Activated naive CD4-positive, alpha-beta T cell treated with anti-CD3 and anti-CD28 coated beads, Interleukin-2, amount 10 ng/mL, durations not matched to agents 5 hours and 36 hours (primary cell): ENCODE results near the gene HIRIP3. TPM values are rescaled to one million over a fixed set of nuclear protein-coding genes. Genes with fewer than 3 reads are reported as not detected.

Source experiments
- total RNA-seq, 2 experiments: library from RNA; stranded (reverse); gene quantifications; one replicate each; pipeline ENCODE4 v1.2.3, GENCODE V29; 2021

Gene HIRIP3, protein sequence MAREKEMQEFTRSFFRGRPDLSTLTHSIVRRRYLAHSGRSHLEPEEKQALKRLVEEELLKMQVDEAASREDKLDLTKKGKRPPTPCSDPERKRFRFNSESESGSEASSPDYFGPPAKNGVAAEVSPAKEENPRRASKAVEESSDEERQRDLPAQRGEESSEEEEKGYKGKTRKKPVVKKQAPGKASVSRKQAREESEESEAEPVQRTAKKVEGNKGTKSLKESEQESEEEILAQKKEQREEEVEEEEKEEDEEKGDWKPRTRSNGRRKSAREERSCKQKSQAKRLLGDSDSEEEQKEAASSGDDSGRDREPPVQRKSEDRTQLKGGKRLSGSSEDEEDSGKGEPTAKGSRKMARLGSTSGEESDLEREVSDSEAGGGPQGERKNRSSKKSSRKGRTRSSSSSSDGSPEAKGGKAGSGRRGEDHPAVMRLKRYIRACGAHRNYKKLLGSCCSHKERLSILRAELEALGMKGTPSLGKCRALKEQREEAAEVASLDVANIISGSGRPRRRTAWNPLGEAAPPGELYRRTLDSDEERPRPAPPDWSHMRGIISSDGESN
- 10 to 100 TPM; 33.1 to 34.6 TPM for total RNA-seq

DNA sequence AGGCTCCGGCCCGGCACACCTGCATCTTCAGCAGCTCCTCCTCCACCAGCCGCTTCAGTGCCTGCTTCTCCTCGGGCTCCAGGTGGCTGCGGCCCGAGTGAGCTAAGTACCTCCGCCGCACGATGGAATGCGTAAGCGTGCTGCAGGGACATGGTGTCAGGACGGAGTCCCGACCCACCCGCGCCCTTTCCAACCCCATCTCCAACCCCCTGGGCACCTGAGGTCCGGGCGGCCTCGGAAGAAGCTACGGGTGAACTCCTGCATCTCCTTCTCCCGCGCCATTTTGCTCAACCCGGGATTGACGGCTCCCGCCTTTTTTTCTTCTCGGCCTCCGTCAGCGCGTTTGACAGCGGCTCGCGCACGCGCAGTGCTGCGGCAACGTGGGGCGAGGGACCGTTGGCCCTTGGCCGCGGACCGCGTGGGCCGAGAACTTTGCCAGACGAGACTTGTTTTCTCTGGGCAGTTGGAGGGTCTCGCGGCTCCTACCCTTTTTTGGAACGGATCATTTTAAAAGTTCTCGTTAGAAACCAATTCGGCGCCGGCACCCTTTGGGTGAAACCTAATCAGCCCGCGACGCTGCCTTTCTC, at the start of gene HIRIP3:
HIRIP3 (minus strand) TSS at position 294 of the 587 bp plus-strand sequence; CDS start at position 282, 12 bp downstream.

DNA sequence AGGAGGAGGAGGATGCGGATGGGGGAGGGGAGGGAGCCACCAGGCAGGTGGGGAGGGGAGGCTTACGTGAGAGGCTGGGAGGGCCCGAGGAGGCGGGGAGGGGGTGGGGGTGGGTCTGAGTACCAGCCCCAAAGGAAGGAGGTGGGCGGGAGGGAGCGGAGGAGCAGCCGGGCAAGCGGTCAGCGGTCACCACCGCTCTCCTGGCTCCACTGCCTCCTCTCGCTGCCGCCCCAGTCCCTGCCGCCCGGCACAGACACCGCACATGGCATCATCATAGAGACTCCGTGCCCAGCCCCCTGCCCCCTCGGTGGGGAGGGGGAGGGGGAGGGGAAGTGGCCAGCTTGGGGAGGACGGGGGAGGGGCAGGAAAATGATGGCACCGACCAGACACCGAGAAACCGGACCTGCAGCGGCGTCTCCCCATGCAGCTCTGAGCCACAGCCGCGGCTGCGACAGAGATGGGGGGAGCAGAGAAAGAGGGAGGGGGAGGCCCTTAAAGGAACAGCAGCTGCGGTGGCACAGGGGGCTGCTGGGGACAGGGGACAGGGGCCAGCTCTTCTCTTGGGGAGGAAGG, 35.5 kb upstream of the HIRIP3 start, which contains the start of gene TLCD3B:
TLCD3B (minus strand) TSS at position 431 of the 573 bp plus-strand sequence. CDS start 744 bp downstream, outside the sequence.

DNA sequence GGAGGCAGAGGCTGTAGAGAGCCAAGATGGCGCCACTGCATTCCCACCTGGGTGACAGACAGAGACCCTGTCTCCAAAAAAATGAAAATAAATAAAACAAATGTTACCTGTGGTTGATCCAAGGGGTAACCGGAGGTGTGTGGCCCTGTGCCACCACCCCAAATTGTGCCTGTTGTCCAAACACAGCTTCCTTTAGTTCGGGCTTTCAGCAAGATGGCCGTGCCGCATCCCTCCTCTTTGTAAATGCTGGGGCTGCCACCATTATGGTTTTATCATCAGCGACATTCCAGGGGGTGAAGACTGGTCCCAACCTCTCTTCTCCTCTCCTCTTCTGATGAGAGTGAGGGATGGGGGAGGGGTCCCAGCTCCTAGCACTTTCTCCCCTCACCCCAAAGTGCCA, 27.5 kb upstream of the HIRIP3 start, which contains the start of gene C16orf92:
C16orf92 (plus strand) TSS at position 312 of the 400 bp plus-strand sequence. CDS start 143 bp downstream, outside the sequence.

DNA sequence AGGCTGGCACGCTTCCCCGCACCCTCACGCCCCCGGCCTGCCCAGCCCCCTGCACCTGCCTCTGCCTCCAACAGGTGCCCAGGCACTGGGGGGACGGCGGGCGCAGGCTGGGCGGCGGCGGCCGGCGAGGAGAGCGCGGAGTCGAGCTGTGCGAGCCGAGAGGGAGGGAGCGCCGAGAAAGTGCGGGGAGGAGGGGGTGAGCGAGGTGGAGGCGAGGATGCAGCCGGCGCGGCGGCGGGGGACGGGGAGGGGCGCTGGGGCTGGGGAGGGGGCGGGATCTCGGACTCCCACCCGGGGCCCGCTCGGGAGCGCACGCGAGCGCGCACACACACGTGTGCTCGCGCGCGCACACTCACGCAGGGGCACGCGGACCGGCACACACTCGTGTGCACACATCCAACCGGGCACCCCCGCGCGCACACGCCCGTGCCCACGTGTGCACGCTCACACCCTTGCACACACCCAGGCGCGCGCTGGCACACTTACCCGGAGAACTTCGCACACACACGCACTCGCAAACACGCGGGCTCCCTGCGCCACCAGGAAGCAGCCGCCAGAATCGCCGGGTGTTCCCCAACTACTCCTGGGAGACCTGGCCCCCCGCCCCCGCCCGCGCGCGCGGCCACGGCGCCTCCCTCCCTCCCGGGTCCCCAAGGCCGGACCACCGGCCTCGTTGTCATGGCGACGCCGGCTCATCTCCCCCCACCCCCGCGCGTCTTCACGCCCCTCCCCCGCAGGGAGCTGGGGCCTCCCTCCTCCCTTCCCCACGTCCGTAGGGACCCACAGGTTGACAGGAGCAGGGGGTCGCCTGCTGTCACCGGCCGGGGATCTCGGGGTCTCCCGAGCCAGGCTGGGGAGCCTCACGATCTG, 15.7 kb upstream of the HIRIP3 start, which contains the start of gene DOC2A:
DOC2A (minus strand) TSS at position 184 of the 870 bp plus-strand sequence. CDS start 805 bp downstream, outside the sequence.

DNA sequence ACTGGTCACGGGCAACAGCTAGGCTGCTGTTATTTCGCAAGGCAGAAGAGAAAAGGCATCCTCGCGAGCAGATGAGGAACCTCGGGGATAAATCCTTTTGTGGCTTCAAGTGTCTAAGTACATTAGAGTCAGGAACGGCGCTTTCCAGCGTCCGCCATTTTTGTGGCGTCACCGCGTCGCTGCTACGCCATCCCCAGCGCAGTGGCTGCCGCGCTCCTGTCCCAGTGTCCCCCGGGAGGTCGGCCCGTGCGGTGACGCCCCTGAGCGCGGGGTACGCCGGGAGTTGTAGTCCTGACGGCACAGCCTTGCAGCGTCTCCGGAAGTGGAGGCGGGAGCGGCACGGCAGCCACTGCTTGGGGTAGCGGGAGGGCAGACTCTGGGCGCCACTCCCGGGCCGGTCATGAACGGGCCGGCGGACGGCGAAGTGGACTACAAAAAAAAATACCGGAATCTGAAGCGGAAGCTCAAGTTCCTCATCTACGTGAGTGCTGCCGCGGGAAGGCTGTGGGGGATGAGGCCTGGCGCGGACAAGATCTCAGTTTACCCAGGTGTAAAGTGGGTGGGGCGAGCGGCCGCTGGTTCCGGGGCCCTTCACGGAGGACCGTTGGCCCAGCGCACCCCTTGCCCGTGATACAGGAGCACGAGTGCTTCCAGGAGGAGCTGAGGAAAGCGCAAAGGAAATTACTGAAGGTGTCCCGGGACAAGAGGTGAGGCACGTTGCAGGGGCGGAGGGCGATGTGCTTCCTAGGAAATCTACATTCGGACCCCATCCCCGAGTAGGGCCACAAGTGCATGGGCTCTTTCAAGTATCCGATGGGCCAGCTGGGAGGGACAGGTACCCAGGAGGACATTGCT, 721 bp upstream of the HIRIP3 start, which contains the start of gene INO80E:
INO80E (plus strand) TSS at position 331 of the 855 bp plus-strand sequence; CDS start at position 401, 70 bp downstream.

DNA sequence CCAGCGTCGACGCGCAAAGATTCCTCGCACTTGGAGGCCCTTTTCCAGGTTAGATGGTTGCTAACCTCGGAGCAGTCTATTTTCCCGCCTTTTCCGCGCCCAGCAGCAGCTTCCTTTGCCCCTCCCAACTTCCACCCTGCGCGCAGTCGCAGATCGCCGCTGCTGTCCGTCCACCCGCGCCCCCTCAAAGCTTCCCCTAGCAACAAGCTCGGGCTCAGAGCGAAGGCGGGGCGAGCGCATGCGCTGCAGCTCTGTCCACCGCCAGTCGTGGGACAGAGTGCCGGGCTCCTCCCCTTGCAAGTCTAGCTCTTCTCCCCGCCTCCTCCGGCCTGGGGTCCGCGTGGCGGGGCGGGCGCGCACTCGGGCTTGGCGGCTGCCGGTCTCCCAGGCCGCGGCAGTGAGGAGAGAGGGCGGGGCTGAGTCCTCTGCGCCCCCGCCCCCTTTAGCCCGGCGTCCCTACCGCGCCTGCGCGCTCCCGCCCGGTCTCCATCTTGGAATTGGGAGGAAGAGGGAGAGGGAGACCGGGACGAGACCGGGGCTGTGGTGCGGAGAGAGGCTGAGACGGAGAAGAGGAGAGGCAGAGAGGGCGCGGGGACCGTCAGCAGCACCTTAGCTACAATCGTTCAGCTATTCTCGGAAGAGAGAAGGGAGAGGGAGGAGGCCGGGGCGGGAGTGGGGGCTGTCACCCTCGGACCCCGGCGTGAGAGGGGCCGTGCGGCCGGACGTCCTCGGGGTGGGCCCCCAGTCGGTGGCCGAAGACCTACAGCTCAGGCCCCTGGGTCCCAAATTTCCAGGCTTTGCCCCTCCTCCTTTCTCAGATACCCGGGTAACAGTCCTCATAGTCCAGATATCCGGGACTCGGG, 21.8 kb downstream of the HIRIP3 start, which contains the start of gene TAOK2:
TAOK2 (plus strand) TSS at position 485 of the 863 bp plus-strand sequence. CDS start 3,905 bp downstream, outside the sequence.

DNA sequence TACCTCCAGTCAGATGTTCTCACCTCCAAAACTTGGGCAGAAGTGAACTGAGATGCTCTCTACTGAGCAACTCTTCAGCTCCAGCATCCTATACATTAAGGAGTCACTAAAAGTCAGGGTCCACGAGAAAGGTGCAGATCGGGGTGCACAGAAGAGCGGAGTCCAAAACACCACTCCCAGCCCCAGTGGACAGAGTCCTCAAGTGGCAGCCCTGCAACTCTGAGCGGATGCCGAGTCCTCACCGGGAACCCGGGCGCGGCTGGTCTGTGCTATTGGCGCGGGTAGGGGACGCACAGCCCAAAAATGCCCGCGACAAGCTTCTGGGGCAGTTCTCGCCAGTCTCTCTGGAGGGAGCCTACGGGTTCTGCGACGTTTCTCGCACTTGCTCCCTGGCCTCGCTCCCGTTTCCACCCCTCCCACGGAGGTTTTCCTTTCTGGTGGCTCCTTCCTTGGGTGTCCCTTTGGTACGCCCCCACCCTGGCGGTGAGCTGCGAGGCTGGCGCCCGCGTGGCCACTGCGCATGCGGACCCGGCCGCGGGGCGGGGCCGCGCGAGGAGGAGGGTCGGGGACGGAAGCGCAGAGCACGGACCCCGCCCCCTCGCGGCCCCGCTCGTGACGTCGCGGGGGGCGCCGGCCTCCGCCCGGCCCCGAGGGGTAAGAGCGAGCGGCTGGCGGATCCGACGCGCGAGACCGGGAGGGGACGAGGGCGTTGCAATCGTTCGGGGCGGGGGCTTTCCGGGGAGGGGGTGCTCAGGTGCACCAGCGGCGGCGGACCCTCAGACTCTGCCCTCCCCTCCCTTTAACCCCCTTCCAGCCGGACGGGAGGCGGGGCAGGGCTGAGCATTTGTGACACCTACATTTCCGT, 33.7 kb downstream of the HIRIP3 start, which contains the start of gene TMEM219:
TMEM219 (plus strand) TSS at position 601 of the 865 bp plus-strand sequence. CDS start 1,065 bp downstream, outside the sequence.

Other genes with a start within 250 kb of the HIRIP3 start
- 100 to 1,000 TPM; 114 to 115 TPM for gene C16orf54, start 249.6 kb downstream of the HIRIP3 start, total RNA-seq
- not detected for gene ZG16, start 217.4 kb downstream of the HIRIP3 start, total RNA-seq
- gene KIF22, start 204.9 kb downstream of the HIRIP3 start, total RNA-seq = 100 to 1,000 TPM; 164 to 172 TPM
- 100 to 1,000 TPM; 378 to 401 TPM for gene MAZ, start 189.1 kb downstream of the HIRIP3 start, total RNA-seq
- gene PRRT2, start 183.4 kb downstream of the HIRIP3 start, total RNA-seq = under 1 TPM; 0.58 to 0.98 TPM
- gene PAGR1, start 179.5 kb downstream of the HIRIP3 start, total RNA-seq = 10 to 100 TPM; 28.0 to 28.1 TPM
- 100 to 1,000 TPM; 177 to 178 TPM for gene MVP, start 175.2 kb downstream of the HIRIP3 start, total RNA-seq
- gene CDIPT, start 132.4 kb downstream of the HIRIP3 start, total RNA-seq = 10 to 100 TPM; 57.3 to 59.6 TPM
- not detected for gene SEZ6L2, start 96.1 kb downstream of the HIRIP3 start, total RNA-seq
- not detected for gene ASPHD1, start 95.1 kb downstream of the HIRIP3 start, total RNA-seq
- gene KCTD13, start 69.4 kb downstream of the HIRIP3 start, total RNA-seq = 10 to 100 TPM; 30.4 to 32.9 TPM
- gene TMEM219, start 33.5 kb downstream of the HIRIP3 start, total RNA-seq = 10 to 100 TPM; 74.1 to 77.3 TPM
- gene TAOK2, start 21.7 kb downstream of the HIRIP3 start, total RNA-seq = 10 to 100 TPM; 42.2 to 43.0 TPM
- 100 to 1,000 TPM; 101 to 102 TPM for gene INO80E, start 624 bp upstream of the HIRIP3 start, total RNA-seq
- gene DOC2A, start 15.4 kb upstream of the HIRIP3 start, total RNA-seq = not detected
- not detected for gene C16orf92, start 27.6 kb upstream of the HIRIP3 start, total RNA-seq
- gene TLCD3B, start 35.7 kb upstream of the HIRIP3 start, total RNA-seq = 1 to 10 TPM; 4.7 to 5.8 TPM
- gene ALDOA, start 70.1 kb upstream of the HIRIP3 start, total RNA-seq = 1,000 to 10,000 TPM; 1,254 to 1,292 TPM
- gene PPP4C, start 80.4 kb upstream of the HIRIP3 start, total RNA-seq = 100 to 1,000 TPM; 120 to 124 TPM
- 1 to 10 TPM; 1.8 to 2.1 TPM for gene TBX6, start 96.3 kb upstream of the HIRIP3 start, total RNA-seq
- gene YPEL3, start 100.6 kb upstream of the HIRIP3 start, total RNA-seq = 10 to 100 TPM; 96.1 to 96.3 TPM
- gene GDPD3, start 117.9 kb upstream of the HIRIP3 start, total RNA-seq = 10 to 100 TPM; 14.1 to 17.4 TPM
- 10 to 100 TPM; 75.2 to 75.6 TPM for gene MAPK3, start 127.6 kb upstream of the HIRIP3 start, total RNA-seq
- 1,000 to 10,000 TPM; 1,549 to 1,565 TPM for gene CORO1A, start 188.0 kb upstream of the HIRIP3 start, total RNA-seq
- gene BOLA2B, start 198.0 kb upstream of the HIRIP3 start, total RNA-seq = 100 to 1,000 TPM; 122 to 123 TPM
- 10 to 100 TPM; 74.5 to 91.7 TPM for gene SLX1A, start 198.3 kb upstream of the HIRIP3 start, total RNA-seq
- 10 to 100 TPM; 24.0 to 31.6 TPM for gene SULT1A3, start 203.6 kb upstream of the HIRIP3 start, total RNA-seq